HepG2 (cell line): ENCODE data around the gene MEF2B. TPM values are rescaled to one million over a fixed set of nuclear protein-coding genes. Genes with fewer than 3 reads are reported as not detected.

Experiments
- CENPX ChIP-seq: sonication (generic); formaldehyde crosslinking; IDR thresholded peaks from 2 replicates; pipeline ENCODE4 v1.9.0; 2021; ENCODE audit warnings: mild to moderate bottlenecking, missing genetic modification reagents, moderate library complexity
- DMAP1 ChIP-seq: IDR thresholded peaks from 2 replicates; pipeline ENCODE4 v1.6.1; 2016
- HCFC1 ChIP-seq: fragments of 150-350 bp; IDR thresholded peaks from 2 replicates; pipeline ENCODE4 v1.6.1; 2014; ENCODE audit warnings: low read depth, low read length
- HIC2 ChIP-seq: sonication (generic); formaldehyde crosslinking; IDR thresholded peaks from 2 replicates; pipeline ENCODE4 v1.9.0; 2022; ENCODE audit warnings: low read depth, missing genetic modification reagents
- JDP2 ChIP-seq: sonication (generic); formaldehyde crosslinking; IDR thresholded peaks from 2 replicates; pipeline ENCODE4 v1.8.1; 2022; ENCODE audit warnings: missing genetic modification reagents, borderline replicate concordance
- KAT7 ChIP-seq: IDR thresholded peaks from 2 replicates; pipeline ENCODE4 v1.6.1; 2018; ENCODE audit warnings: borderline replicate concordance, missing compliant biosample characterization
- KLF11 ChIP-seq: IDR thresholded peaks from 2 replicates; pipeline ENCODE4 v1.6.1; 2016; ENCODE audit warnings: missing compliant biosample characterization
- MAZ ChIP-seq, 2 experiments: sonication (generic) in 1 of 2; formaldehyde crosslinking in 1 of 2; IDR thresholded peaks; 2 replicates each; pipeline versions ENCODE4 v1.5.0 to v1.6.1; 2012 to 2020; ENCODE audit warnings: low read depth in 2 of 2, mild to moderate bottlenecking in 2 of 2, borderline replicate concordance in 1 of 2, improper control_type of control experiment in 1 of 2, low read length in 1 of 2, missing genetic modification reagents in 1 of 2, moderate library complexity in 1 of 2
- MBD4 ChIP-seq: IDR thresholded peaks from 2 replicates; pipeline ENCODE4 v1.6.1; 2012; ENCODE audit warnings: low read length, inconsistent platforms, borderline replicate concordance
- PLRG1 ChIP-seq: fragments of 450-650 bp; conservative IDR thresholded peaks from 2 replicates; pipeline ENCODE4 v1.6.1; 2016
- POGZ ChIP-seq: sonication (generic); formaldehyde crosslinking; IDR thresholded peaks from 2 replicates; pipeline ENCODE4 v1.4.0; 2020; ENCODE audit warnings: mild to moderate bottlenecking, missing genetic modification reagents
- REXO4 ChIP-seq: sonication (generic); formaldehyde crosslinking; IDR thresholded peaks from 2 replicates; pipeline ENCODE4 v1.8.0; 2022; ENCODE audit warnings: missing genetic modification reagents, mild to moderate bottlenecking, borderline replicate concordance
- SYNCRIP ChIP-seq: fragments of 200-400 bp; formaldehyde crosslinking; IDR thresholded peaks from 2 replicates; pipeline ENCODE4 v1.6.1; 2018; ENCODE audit warnings: mild to moderate bottlenecking, low read depth, low read length; ENCODE audit not compliant: insufficient read depth
- TBX2 ChIP-seq: sonication (generic); formaldehyde crosslinking; IDR thresholded peaks from 2 replicates; pipeline ENCODE4 v1.5.0; 2020; ENCODE audit warnings: missing genetic modification reagents, mild to moderate bottlenecking, borderline replicate concordance
- TCF7 ChIP-seq: sonication (generic); IDR thresholded peaks from 2 replicates; pipeline ENCODE4 v1.6.1; 2016; ENCODE audit warnings: antibody characterized with exemption, low read depth
- ZBTB8A ChIP-seq: sonication (generic); formaldehyde crosslinking; IDR thresholded peaks from 2 replicates; pipeline ENCODE4 v1.4.0; 2020; ENCODE audit warnings: mild to moderate bottlenecking, low read depth, missing genetic modification reagents, borderline replicate concordance
- ZFP1 ChIP-seq: IDR thresholded peaks from 2 replicates; pipeline ENCODE4 v1.6.1; 2016
- ZNF263 ChIP-seq: sonication (generic); formaldehyde crosslinking; IDR thresholded peaks from 2 replicates; pipeline ENCODE4 v1.4.0; 2020; ENCODE audit warnings: missing genetic modification reagents
- ZNF503 ChIP-seq: sonication (generic); formaldehyde crosslinking; IDR thresholded peaks from 2 replicates; pipeline ENCODE4 v1.4.0; 2020; ENCODE audit warnings: missing genetic modification reagents
- ZNF512 ChIP-seq: sonication (generic); formaldehyde crosslinking; IDR thresholded peaks from 2 replicates; pipeline ENCODE4 v1.4.0; 2020; ENCODE audit warnings: mild to moderate bottlenecking, missing genetic modification reagents
- ZNF543 ChIP-seq: sonication (generic); formaldehyde crosslinking; IDR thresholded peaks from 2 replicates; pipeline ENCODE4 v1.4.0; 2020; ENCODE audit warnings: mild to moderate bottlenecking, missing genetic modification reagents
- ZNF557 ChIP-seq: sonication (generic); formaldehyde crosslinking; IDR thresholded peaks from 2 replicates; pipeline ENCODE4 v1.4.0; 2020; ENCODE audit warnings: missing genetic modification reagents
- ZNF589 ChIP-seq: sonication (generic); formaldehyde crosslinking; conservative IDR thresholded peaks from 2 replicates; pipeline ENCODE4 v1.8.0; 2022; ENCODE audit warnings: mild to moderate bottlenecking, moderate library complexity, missing genetic modification reagents
- ZNF678 ChIP-seq: sonication (generic); formaldehyde crosslinking; IDR thresholded peaks from 2 replicates; pipeline ENCODE4 v1.4.0; 2020; ENCODE audit warnings: mild to moderate bottlenecking, missing genetic modification reagents
- ZNF737 ChIP-seq: sonication (generic); formaldehyde crosslinking; IDR thresholded peaks from 2 replicates; pipeline ENCODE4 v1.5.0; 2020; ENCODE audit warnings: missing genetic modification reagents, mild to moderate bottlenecking, borderline replicate concordance
- ZNF883 ChIP-seq: sonication (generic); formaldehyde crosslinking; IDR thresholded peaks from 2 replicates; pipeline ENCODE4 v1.5.1; 2020; ENCODE audit warnings: mild to moderate bottlenecking, missing genetic modification reagents; ENCODE audit errors: not compliant biosample characterization
- polyA plus RNA-seq, 8 experiments: library from polyadenylated mRNA; depleted of rRNA in 3 of 8; stranded (reverse) in 7 of 8; unstranded in 1 of 8; fragments of >200 nt; fragmentation: Illumina TruSeq in 4 of 8; extraction: Trizol in 4 of 8; gene quantifications; 2 replicates each; pipeline versions ENCODE4 v1.2.1 to v1.2.3, GENCODE V29; 2011 to 2016; ENCODE audit warnings: low read depth in 4 of 8, missing spikeins in 1 of 8, mixed read lengths in 1 of 8; ENCODE audit not compliant: insufficient read depth in 1 of 8
- total RNA-seq, 5 experiments: library from RNA; depleted of rRNA; stranded (reverse); fragments of >200 nt; fragmentation: Illumina TruSeq; extraction: Trizol; gene quantifications; 2 replicates each; pipeline ENCODE4 v1.2.3, GENCODE V29; 2016; ENCODE audit warnings: low read depth in 1 of 5

Gene MEF2B
- total and polyA plus RNA-seq, 2 of the 13 experiments (the other 11 are each of a cell fraction or from before 2014, with no cell fraction given): 1.2 to 1.7 TPM

GRCh38 chr19:19192078-19192882, 22.2 kb upstream of the MEF2B start, which contains the start of the genes BORCS8 and RFXANK (continued):
- no peak; the same call in 1 of the 2 replicates for TF ChIP-seq HIC2
- TF ChIP-seq ZFP1 (CRISPR knock-in tag): peak; percentile 65; the same call in 1 of the 2 replicates
- TF ChIP-seq HCFC1: peak; percentile 77
- TF ChIP-seq ZBTB8A (CRISPR knock-in tag): 0 out of 2 replicates have a peak, but pooled peaks have one; percentile 47
- TF ChIP-seq ZNF263 (CRISPR knock-in tag): no peak
- TF ChIP-seq ZNF543: 0 out of 2 replicates have a peak, but pooled peaks have one; percentile 20
- TF ChIP-seq MAZ (IDR thresholded peaks at IDR 0.05; ENCODE audit: borderline replicate concordance, low read depth, low read length): peak; percentile 70
- TF ChIP-seq MAZ (CRISPR knock-in tag; IDR thresholded peaks at IDR 0.05; ENCODE audit: low read depth): peak; percentile 55; the same call in 1 of the 2 replicates
- peak; percentile 65; the same call in 1 of the 2 replicates for TF ChIP-seq TBX2 (CRISPR knock-in tag)
- TF ChIP-seq CENPX (CRISPR knock-in tag): no peak
- no peak for TF ChIP-seq ZNF512 (CRISPR knock-in tag)
- TF ChIP-seq KAT7 (CRISPR knock-in tag): peak; percentile 91
- TF ChIP-seq DMAP1 (CRISPR knock-in tag): peak; percentile 78
- no peak for TF ChIP-seq ZNF589
- peak; percentile 87 for TF ChIP-seq POGZ (CRISPR knock-in tag)
- TF ChIP-seq PLRG1: no peak
- TF ChIP-seq JDP2 (CRISPR knock-in tag): no peak
- no peak for TF ChIP-seq REXO4
- no peak for TF ChIP-seq MBD4
- TF ChIP-seq TCF7: 0 out of 2 replicates have a peak, but pooled peaks have one; percentile 10
- TF ChIP-seq ZNF503 (CRISPR knock-in tag): no peak
- no peak for TF ChIP-seq SYNCRIP
- peak; percentile 61 for TF ChIP-seq ZNF883 (CRISPR knock-in tag)
- TF ChIP-seq ZNF737 (CRISPR knock-in tag): no peak
- 0 out of 2 replicates have a peak, but pooled peaks have one; percentile 58 for TF ChIP-seq KLF11 (CRISPR knock-in tag)
- no peak for TF ChIP-seq ZNF678 (CRISPR knock-in tag)
- TF ChIP-seq ZNF557 (CRISPR knock-in tag): no peak
